ENCODE results near the gene RIOX2.

The RIOX2 gene

GRCh38 chr3:97949743-97950142 lies 22.5 kb downstream of the RIOX2 start:
- no peaks in the 10 kb centered on the region for H3K27me3 ChIP-seq (ENCODE audit: control insufficient read depth, insufficient read depth, low read length)
- no peak overlapping the region for H3K9ac ChIP-seq (ENCODE audit: low read length)
- H3K36me3 ChIP-seq (ENCODE audit: control insufficient read depth, low read depth, low read length) = peaks cover 12% of the 10 kb centered on the region
- H3K9me3 ChIP-seq (ENCODE audit: control insufficient read depth, low read depth, low read length) = no peaks in the 10 kb centered on the region
- H3K27ac ChIP-seq (ENCODE audit: low read length) = no peak overlapping the region
- H3K4me1 ChIP-seq (ENCODE audit: control insufficient read depth, low read depth, low read length) = no peaks in the 10 kb centered on the region
- H3K4me3 ChIP-seq (ENCODE audit: low read length) = no peak overlapping the region

GRCh38 chr3:97949110-97949485 lies 23.1 kb downstream of the RIOX2 start:
- no peaks in the 10 kb centered on the region for H3K27me3 ChIP-seq (ENCODE audit: control insufficient read depth, insufficient read depth, low read length)
- no peak overlapping the region for H3K9ac ChIP-seq (ENCODE audit: low read length)
- H3K9me3 ChIP-seq (ENCODE audit: control insufficient read depth, low read depth, low read length) = no peaks in the 10 kb centered on the region
- H3K27ac ChIP-seq (ENCODE audit: low read length) = no peak overlapping the region
- H3K4me3 ChIP-seq (ENCODE audit: low read length) = no peak overlapping the region
- H3K36me3 ChIP-seq (ENCODE audit: control insufficient read depth, low read depth, low read length) = peaks cover 13% of the 10 kb centered on the region
- no peaks in the 10 kb centered on the region for H3K4me1 ChIP-seq (ENCODE audit: control insufficient read depth, low read depth, low read length)

GRCh38 chr3:97948351-97949109 lies 23.7 kb downstream of the RIOX2 start:
- no peaks in the 10 kb centered on the region for H3K9me3 ChIP-seq (ENCODE audit: control insufficient read depth, low read depth, low read length)
- H3K27me3 ChIP-seq (ENCODE audit: control insufficient read depth, insufficient read depth, low read length) = no peaks in the 10 kb centered on the region
- peaks cover 13% of the 10 kb centered on the region for H3K36me3 ChIP-seq (ENCODE audit: control insufficient read depth, low read depth, low read length)
- H3K4me3 ChIP-seq (ENCODE audit: low read length) = no peak overlapping the region
- no peaks in the 10 kb centered on the region for H3K4me1 ChIP-seq (ENCODE audit: control insufficient read depth, low read depth, low read length)
- no peak overlapping the region for H3K9ac ChIP-seq (ENCODE audit: low read length)
- no peak overlapping the region for H3K27ac ChIP-seq (ENCODE audit: low read length)

- Histone ChIP-seq H3K4me3 (ENCODE audit: low read length) (no peak overlapping the region), H3K36me3 (ENCODE audit: control insufficient read depth, low read depth, low read length) (peaks cover 18% of the 10 kb centered on the region), H3K27ac (ENCODE audit: low read length) (no peak overlapping the region), H3K27me3 (ENCODE audit: control insufficient read depth, insufficient read depth, low read length) (no peaks in the 10 kb centered on the region), H3K4me1 (ENCODE audit: control insufficient read depth, low read depth, low read length) (no peaks in the 10 kb centered on the region), H3K9ac (ENCODE audit: low read length) (no peak overlapping the region), H3K9me3 (ENCODE audit: control insufficient read depth, low read depth, low read length) (no peaks in the 10 kb centered on the region)
These were observed 29.3 kb downstream of the RIOX2 start for GRCh38 chr3:97942801-97943546.

GRCh38 chr3:97940034-97940433 lies 32.2 kb downstream of the RIOX2 start:
- H3K27me3 ChIP-seq (ENCODE audit: control insufficient read depth, insufficient read depth, low read length) = no peaks in the 10 kb centered on the region
- H3K36me3 ChIP-seq (ENCODE audit: control insufficient read depth, low read depth, low read length) = peaks cover 9% of the 10 kb centered on the region
- no peak overlapping the region for H3K4me3 ChIP-seq (ENCODE audit: low read length)
- no peaks in the 10 kb centered on the region for H3K9me3 ChIP-seq (ENCODE audit: control insufficient read depth, low read depth, low read length)
- H3K4me1 ChIP-seq (ENCODE audit: control insufficient read depth, low read depth, low read length) = no peaks in the 10 kb centered on the region
- no peak overlapping the region for H3K27ac ChIP-seq (ENCODE audit: low read length)
- no peak overlapping the region for H3K9ac ChIP-seq (ENCODE audit: low read length)

GRCh38 chr3:97939401-97939800 lies 32.8 kb downstream of the RIOX2 start:
- H3K9me3 ChIP-seq (ENCODE audit: control insufficient read depth, low read depth, low read length) = no peaks in the 10 kb centered on the region
- no peak overlapping the region for H3K4me3 ChIP-seq (ENCODE audit: low read length)
- H3K4me1 ChIP-seq (ENCODE audit: control insufficient read depth, low read depth, low read length) = no peaks in the 10 kb centered on the region
- H3K27me3 ChIP-seq (ENCODE audit: control insufficient read depth, insufficient read depth, low read length) = no peaks in the 10 kb centered on the region
- H3K27ac ChIP-seq (ENCODE audit: low read length) = no peak overlapping the region
- no peak overlapping the region for H3K9ac ChIP-seq (ENCODE audit: low read length)
- peaks cover 5% of the 10 kb centered on the region for H3K36me3 ChIP-seq (ENCODE audit: control insufficient read depth, low read depth, low read length)

- Histone ChIP-seq H3K9ac (ENCODE audit: low read length) (no peak overlapping the region), H3K36me3 (ENCODE audit: control insufficient read depth, low read depth, low read length) (peaks cover 5% of the 10 kb centered on the region), H3K27me3 (ENCODE audit: control insufficient read depth, insufficient read depth, low read length) (no peaks in the 10 kb centered on the region), H3K4me1 (ENCODE audit: control insufficient read depth, low read depth, low read length) (no peaks in the 10 kb centered on the region), H3K4me3 (ENCODE audit: low read length) (no peak overlapping the region), H3K27ac (ENCODE audit: low read length) (no peak overlapping the region), H3K9me3 (ENCODE audit: control insufficient read depth, low read depth, low read length) (no peaks in the 10 kb centered on the region)
These were observed 33.8 kb downstream of the RIOX2 start for GRCh38 chr3:97938444-97938843.

GRCh38 chr3:97937205-97937604 lies 35.0 kb downstream of the RIOX2 start:
- Histone ChIP-seq H3K36me3 (ENCODE audit: control insufficient read depth, low read depth, low read length) (peaks cover under 1% of the 10 kb centered on the region), H3K9ac (ENCODE audit: low read length) (no peak overlapping the region), H3K9me3 (ENCODE audit: control insufficient read depth, low read depth, low read length) (no peaks in the 10 kb centered on the region), H3K27ac (ENCODE audit: low read length) (no peak overlapping the region), H3K4me3 (ENCODE audit: low read length) (no peak overlapping the region), H3K27me3 (ENCODE audit: control insufficient read depth, insufficient read depth, low read length) (no peaks in the 10 kb centered on the region), H3K4me1 (ENCODE audit: control insufficient read depth, low read depth, low read length) (no peaks in the 10 kb centered on the region)

- H3K27ac ChIP-seq (ENCODE audit: low read length) = no peak overlapping the region
- no peak overlapping the region for H3K9ac ChIP-seq (ENCODE audit: low read length)
- no peak overlapping the region for H3K4me3 ChIP-seq (ENCODE audit: low read length)
- no peaks in the 10 kb centered on the region for H3K4me1 ChIP-seq (ENCODE audit: control insufficient read depth, low read depth, low read length)
- no peaks in the 10 kb centered on the region for H3K9me3 ChIP-seq (ENCODE audit: control insufficient read depth, low read depth, low read length)
- no peaks in the 10 kb centered on the region for H3K36me3 ChIP-seq (ENCODE audit: control insufficient read depth, low read depth, low read length)
- no peaks in the 10 kb centered on the region for H3K27me3 ChIP-seq (ENCODE audit: control insufficient read depth, insufficient read depth, low read length)
These were observed 36.4 kb downstream of the RIOX2 start for GRCh38 chr3:97935842-97936241.

GRCh38 chr3:97934980-97935695 lies 37.1 kb downstream of the RIOX2 start:
- no peak overlapping the region for H3K27ac ChIP-seq (ENCODE audit: low read length)
- no peak overlapping the region for H3K9ac ChIP-seq (ENCODE audit: low read length)
- no peaks in the 10 kb centered on the region for H3K27me3 ChIP-seq (ENCODE audit: control insufficient read depth, insufficient read depth, low read length)
- no peak overlapping the region for H3K4me3 ChIP-seq (ENCODE audit: low read length)
- H3K9me3 ChIP-seq (ENCODE audit: control insufficient read depth, low read depth, low read length) = no peaks in the 10 kb centered on the region
- no peaks in the 10 kb centered on the region for H3K4me1 ChIP-seq (ENCODE audit: control insufficient read depth, low read depth, low read length)
- H3K36me3 ChIP-seq (ENCODE audit: control insufficient read depth, low read depth, low read length) = no peaks in the 10 kb centered on the region

GRCh38 chr3:97932387-97932801 lies 39.8 kb downstream of the RIOX2 start:
- Histone ChIP-seq H3K27me3 (ENCODE audit: control insufficient read depth, insufficient read depth, low read length) (no peaks in the 10 kb centered on the region), H3K4me3 (ENCODE audit: low read length) (no peak overlapping the region), H3K27ac (ENCODE audit: low read length) (no peak overlapping the region), H3K9ac (ENCODE audit: low read length) (no peak overlapping the region), H3K9me3 (ENCODE audit: control insufficient read depth, low read depth, low read length) (no peaks in the 10 kb centered on the region), H3K36me3 (ENCODE audit: control insufficient read depth, low read depth, low read length) (no peaks in the 10 kb centered on the region), H3K4me1 (ENCODE audit: control insufficient read depth, low read depth, low read length) (no peaks in the 10 kb centered on the region)

All from iPS-18a (cell line).